Breast epithelium (tissue), 4 donors: Measurements from ENCODE around the gene TAGAP. TPM values are rescaled to one million over a fixed set of nuclear protein-coding genes. Genes with fewer than 3 reads are reported as not detected.

Source experiments
- DNase-seq, 2 donors: peaks; one replicate each; pipeline ENCODE4 v3.0.0-alpha.2; 2019; ENCODE audit warnings: low spot score in 2 of 2
- H3K27ac ChIP-seq, 2 donors: fragments of 200-600 bp; sonication (generic) in 1 of 2; one replicate each; pipeline ENCODE4 v1.5.1; 2016 to 2019; ENCODE audit warnings: mild to moderate bottlenecking in 1 of 2
- H3K27me3 ChIP-seq, 2 donors: fragments of 200-600 bp; sonication (generic) in 1 of 2; one replicate each; pipeline versions ENCODE4 v1.5.1 to v1.6.0; 2017 to 2019; ENCODE audit warnings: control low read depth in 1 of 2, mild to moderate bottlenecking in 1 of 2
- H3K36me3 ChIP-seq: fragments of 200-600 bp; one replicate; pipeline ENCODE4 v1.5.1; 2019
- H3K4me1 ChIP-seq, 2 donors: fragments of 200-600 bp; sonication (generic); one replicate each; pipeline ENCODE4 v1.5.1; 2016 to 2019; ENCODE audit warnings: control low read depth in 1 of 2
- H3K4me3 ChIP-seq, 3 donors: fragments of 200-600 bp; sonication (generic); 1 replicate in 2 of 3; 2 replicates in 1 of 3; pipeline ENCODE4 v1.5.1; 2016 to 2019; ENCODE audit warnings: mild to moderate bottlenecking in 3 of 3, moderate library complexity in 2 of 3
- H3K9me3 ChIP-seq, 2 donors: fragments of 200-600 bp; sonication (generic) in 1 of 2; one replicate each; pipeline ENCODE4 v1.5.1; 2016 to 2019; ENCODE audit warnings: control low read depth in 1 of 2
- CTCF ChIP-seq, 3 donors: fragments of 450-650 bp; IDR thresholded peaks; one replicate each; pipeline ENCODE4 v1.5.1; 2016 to 2017; ENCODE audit warnings: antibody characterized with exemption in 3 of 3, mild to moderate bottlenecking in 3 of 3, moderate library complexity in 3 of 3
- POLR2A ChIP-seq: fragments of 450-650 bp; IDR thresholded peaks from one replicate; pipeline ENCODE4 v1.6.1; 2016; ENCODE audit warnings: antibody characterized with exemption, mild to moderate bottlenecking, moderate library complexity
- POLR2AphosphoS5 ChIP-seq, 3 donors: sonication (generic); formaldehyde crosslinking; IDR thresholded peaks; one replicate each; pipeline ENCODE4 v1.6.1; 2017; ENCODE audit warnings: antibody characterized with exemption in 3 of 3
- intact Hi-C: fragments of 100-400 bp; cut with DNase I; formaldehyde crosslinking; loops from one replicate; pipeline ENCODE4 v1.15.1; 2023; ENCODE audit warnings: low total_unique reads
- total RNA-seq, 3 donors: library from RNA; depleted of rRNA; stranded (reverse); fragments of >200 nt; gene quantifications; one replicate each; pipeline ENCODE4 v1.1.0, GENCODE V29; 2016

TAGAP gene
- total RNA-seq, 3 donors from 2014 or later = 2.9 to 4.2 (median 4.1) TPM

GRCh38 chr6:159063549-159063948 lies 18.8 kb upstream of the TAGAP start:
- no peak for DNase-seq
- Histone ChIP-seq H3K9me3 (no peaks in the 10 kb centered on the region), H3K36me3 (no peaks in the 10 kb centered on the region), H3K4me3 (no peak overlapping the region), H3K27me3 (peaks cover 0 to 3% of the 10 kb centered on the region in 2 donors), H3K27ac (no peak overlapping the region), H3K4me1 (no peaks in the 10 kb centered on the region)
- intact Hi-C loops = no loop called here
- TF ChIP-seq CTCF (IDR thresholded peaks at IDR 0.05) (no peak), POLR2AphosphoS5 (IDR thresholded peaks at IDR 0.05) (no peak), POLR2A (no peak)

- no peak for DNase-seq
- Histone ChIP-seq H3K27ac (no peak overlapping the region), H3K9me3 (no peaks in the 10 kb centered on the region), H3K36me3 (no peaks in the 10 kb centered on the region), H3K4me1 (no peaks in the 10 kb centered on the region), H3K4me3 (no peak overlapping the region), H3K27me3 (peaks cover 0 to 3% of the 10 kb centered on the region in 2 donors)
- TF ChIP-seq POLR2A (no peak), POLR2AphosphoS5 (IDR thresholded peaks at IDR 0.05) (no peak), CTCF (IDR thresholded peaks at IDR 0.05) (no peak)
- intact Hi-C loops = no loop called here
These were observed 18.2 kb upstream of the TAGAP start for GRCh38 chr6:159062976-159063375.

- DNase-seq = no peak
- H3K27ac ChIP-seq = no peak overlapping the region
- H3K4me1 ChIP-seq = no peaks in the 10 kb centered on the region
- no peak for TF ChIP-seq POLR2A
- no peak for TF ChIP-seq CTCF (IDR thresholded peaks at IDR 0.05)
- intact Hi-C loops = no loop called here
- H3K9me3 ChIP-seq = no peaks in the 10 kb centered on the region
- no peaks in the 10 kb centered on the region for H3K36me3 ChIP-seq
- H3K27me3 ChIP-seq = peaks cover 0 to 3% of the 10 kb centered on the region in 2 donors
- no peak overlapping the region for H3K4me3 ChIP-seq
These were observed 17.8 kb upstream of the TAGAP start for GRCh38 chr6:159062564-159062945.

DNA sequence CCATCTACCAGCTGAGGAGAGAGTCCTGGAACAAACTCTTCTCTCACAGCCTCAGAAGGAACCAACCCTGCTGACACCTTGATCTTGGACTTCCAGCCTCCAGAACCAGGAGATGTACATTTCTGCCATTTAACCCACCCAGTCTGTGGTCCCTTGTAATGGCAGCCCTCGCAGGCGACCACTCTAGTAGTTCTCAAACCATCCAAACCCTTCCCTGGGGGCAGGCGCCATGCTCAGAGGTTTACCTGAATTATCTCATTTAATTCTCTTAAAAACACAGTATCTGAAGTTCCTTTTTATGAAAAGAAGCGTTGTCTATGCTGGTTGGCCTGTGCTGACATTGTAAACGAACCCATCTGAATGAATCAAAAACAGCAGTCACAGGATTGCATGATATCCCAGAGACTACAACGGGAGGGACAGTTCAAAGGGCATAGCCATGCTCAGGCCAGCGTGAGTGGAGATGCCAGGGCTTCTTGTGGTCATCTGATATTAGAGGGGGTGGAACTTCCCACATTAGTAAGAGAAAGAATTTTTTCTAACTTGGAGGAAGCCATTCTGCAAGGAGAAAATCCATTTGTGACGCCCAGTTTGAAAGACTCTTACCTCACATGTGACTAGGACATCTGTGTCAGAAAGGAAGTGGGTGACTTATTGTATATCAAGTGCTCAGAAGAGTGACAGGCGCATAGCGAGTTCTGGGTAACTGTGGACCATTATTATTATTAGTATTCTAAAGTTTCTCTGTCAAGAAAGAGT lies 17.2 kb upstream of the TAGAP start:
- Histone ChIP-seq H3K4me3 (no peak overlapping the region), H3K36me3 (no peaks in the 10 kb centered on the region), H3K27me3 (peaks cover 0 to 3% of the 10 kb centered on the region in 2 donors), H3K27ac (peak overlapping the region in 1 of 2 donors; percentile 7), H3K9me3 (no peaks in the 10 kb centered on the region), H3K4me1 (no peaks in the 10 kb centered on the region)
- no peak for DNase-seq
- TF ChIP-seq POLR2A (no peak), POLR2AphosphoS5 (IDR thresholded peaks at IDR 0.05) (no peak), CTCF (IDR thresholded peaks at IDR 0.05) (no peak)
- intact Hi-C loops = no loop called here

GRCh38 chr6:159061146-159061545 lies 16.4 kb upstream of the TAGAP start:
- H3K4me3 ChIP-seq = no peak overlapping the region
- H3K36me3 ChIP-seq = no peaks in the 10 kb centered on the region
- H3K9me3 ChIP-seq = no peaks in the 10 kb centered on the region
- no peak for DNase-seq
- peaks cover 0 to 3% of the 10 kb centered on the region in 2 donors for H3K27me3 ChIP-seq
- TF ChIP-seq POLR2AphosphoS5 (IDR thresholded peaks at IDR 0.05) (no peak), POLR2A (no peak), CTCF (IDR thresholded peaks at IDR 0.05) (no peak)
- H3K4me1 ChIP-seq = no peaks in the 10 kb centered on the region
- H3K27ac ChIP-seq = no peak overlapping the region
- intact Hi-C loops = no loop called here
